Ovary (tissue), 3 donors: ENCODE results near the gene PCBP1.

Experiments
- CTCF ChIP-seq, 3 donors: fragments of 450-650 bp in 2 of 3; fragments of 200-600 bp in 1 of 3; IDR thresholded peaks; one replicate each; pipeline versions ENCODE4 v1.5.1 to v1.8.0; 2016 to 2022; ENCODE audit warnings: antibody characterized with exemption in 3 of 3, mild to moderate bottlenecking in 1 of 3
- EP300 ChIP-seq: sonication (generic); formaldehyde crosslinking; IDR thresholded peaks from one replicate; pipeline ENCODE4 v1.6.1; 2017; ENCODE audit warnings: antibody characterized with exemption
- POLR2A ChIP-seq: fragments of 450-650 bp; IDR thresholded peaks from one replicate; pipeline ENCODE4 v1.6.1; 2017; ENCODE audit warnings: antibody characterized with exemption, mild to moderate bottlenecking, moderate library complexity
- donor health status: DM: no; HTN: no; CAD: no.

- TF ChIP-seq CTCF (IDR thresholded peaks at IDR 0.05) (no peak), POLR2A (no peak), EP300 (no peak)
Observed at GRCh38 chr2:70085711-70086277, 1.5 kb upstream of the PCBP1 start.
